AG09319 (cell line): ENCODE measurements around the gene AHRR.

Experiments
- DNase-seq: peaks from one replicate; pipeline ENCODE4 v3.0.0-alpha.2; 2010; ENCODE audit warnings: low read depth; ENCODE audit errors: extremely low read depth
- TF ChIP-seq, protein P1 (sequence below): IDR thresholded peaks from 2 replicates; pipeline ENCODE4 v1.5.1; 2011; ENCODE audit warnings: low read depth, mild to moderate bottlenecking, inconsistent platforms, low read length, moderate library complexity

AHRR gene

DNA sequence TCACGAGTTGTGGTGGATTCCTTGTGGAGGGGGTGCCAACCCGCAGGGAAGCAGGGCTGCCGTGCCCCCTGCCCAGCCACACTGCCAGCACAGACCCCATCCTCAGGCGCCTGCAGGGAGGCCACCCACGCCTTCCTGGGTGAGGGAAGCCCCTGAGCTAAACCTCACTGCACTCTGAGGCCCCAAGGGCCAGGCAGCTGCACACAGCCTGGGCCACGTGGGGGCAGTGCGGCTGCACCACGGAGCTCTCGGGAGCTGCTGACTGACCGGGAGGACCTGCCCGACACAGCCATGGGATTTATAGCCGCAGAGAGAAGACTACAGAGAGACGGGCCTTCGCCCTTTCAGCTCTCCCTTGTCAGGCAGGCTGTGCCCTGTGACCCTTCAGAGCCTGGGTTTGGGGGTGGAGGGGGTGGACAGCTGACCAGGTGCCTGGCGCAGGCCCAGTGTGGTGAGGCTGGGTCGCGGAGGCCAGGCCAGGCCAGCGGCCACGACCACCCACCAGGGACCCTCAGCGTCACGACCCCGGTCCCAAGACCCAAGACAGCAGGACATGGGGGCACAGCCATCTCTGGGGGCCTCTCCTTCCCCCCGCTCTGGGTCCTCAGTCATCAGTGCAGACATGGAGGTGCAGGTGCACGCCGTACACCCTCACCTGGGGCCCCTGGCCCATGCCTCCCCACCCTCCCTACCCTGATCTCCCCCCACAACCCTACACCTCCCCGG is 4.3 kb upstream of the AHRR start:
- TF ChIP-seq, protein P1, sequence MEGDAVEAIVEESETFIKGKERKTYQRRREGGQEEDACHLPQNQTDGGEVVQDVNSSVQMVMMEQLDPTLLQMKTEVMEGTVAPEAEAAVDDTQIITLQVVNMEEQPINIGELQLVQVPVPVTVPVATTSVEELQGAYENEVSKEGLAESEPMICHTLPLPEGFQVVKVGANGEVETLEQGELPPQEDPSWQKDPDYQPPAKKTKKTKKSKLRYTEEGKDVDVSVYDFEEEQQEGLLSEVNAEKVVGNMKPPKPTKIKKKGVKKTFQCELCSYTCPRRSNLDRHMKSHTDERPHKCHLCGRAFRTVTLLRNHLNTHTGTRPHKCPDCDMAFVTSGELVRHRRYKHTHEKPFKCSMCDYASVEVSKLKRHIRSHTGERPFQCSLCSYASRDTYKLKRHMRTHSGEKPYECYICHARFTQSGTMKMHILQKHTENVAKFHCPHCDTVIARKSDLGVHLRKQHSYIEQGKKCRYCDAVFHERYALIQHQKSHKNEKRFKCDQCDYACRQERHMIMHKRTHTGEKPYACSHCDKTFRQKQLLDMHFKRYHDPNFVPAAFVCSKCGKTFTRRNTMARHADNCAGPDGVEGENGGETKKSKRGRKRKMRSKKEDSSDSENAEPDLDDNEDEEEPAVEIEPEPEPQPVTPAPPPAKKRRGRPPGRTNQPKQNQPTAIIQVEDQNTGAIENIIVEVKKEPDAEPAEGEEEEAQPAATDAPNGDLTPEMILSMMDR, result peak; percentile 87
- DNase-seq, result no peak

DNA sequence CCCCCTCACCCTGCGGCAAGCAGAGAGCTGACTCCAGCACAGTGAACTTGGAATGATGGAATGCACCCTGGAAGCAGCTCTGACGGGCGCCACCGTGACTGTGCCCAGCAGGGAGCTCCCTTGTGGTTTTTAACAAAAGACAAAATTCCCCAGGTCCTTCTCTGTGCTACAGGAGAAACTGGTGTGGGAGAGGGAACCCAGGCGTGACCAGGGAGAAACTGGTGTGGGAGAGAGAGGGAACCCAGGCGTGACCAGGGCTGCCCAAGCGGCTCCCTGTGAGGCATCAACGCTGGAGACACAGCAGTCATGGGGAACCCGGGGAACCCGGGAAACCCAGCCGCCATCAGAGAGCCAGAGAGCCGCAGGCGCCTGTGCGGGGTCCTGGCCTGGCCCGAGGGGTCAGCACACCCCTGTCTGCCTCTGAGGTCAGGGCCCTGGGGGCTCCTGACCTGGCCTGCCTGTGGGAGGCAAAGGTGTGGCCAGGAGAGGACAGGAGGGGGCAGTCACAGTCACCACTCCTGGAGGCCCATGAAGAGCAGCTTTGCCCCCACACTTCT is 3.1 kb upstream of the AHRR start:
- TF ChIP-seq, protein P1, result no peak
- DNase-seq, result no peak

DNA sequence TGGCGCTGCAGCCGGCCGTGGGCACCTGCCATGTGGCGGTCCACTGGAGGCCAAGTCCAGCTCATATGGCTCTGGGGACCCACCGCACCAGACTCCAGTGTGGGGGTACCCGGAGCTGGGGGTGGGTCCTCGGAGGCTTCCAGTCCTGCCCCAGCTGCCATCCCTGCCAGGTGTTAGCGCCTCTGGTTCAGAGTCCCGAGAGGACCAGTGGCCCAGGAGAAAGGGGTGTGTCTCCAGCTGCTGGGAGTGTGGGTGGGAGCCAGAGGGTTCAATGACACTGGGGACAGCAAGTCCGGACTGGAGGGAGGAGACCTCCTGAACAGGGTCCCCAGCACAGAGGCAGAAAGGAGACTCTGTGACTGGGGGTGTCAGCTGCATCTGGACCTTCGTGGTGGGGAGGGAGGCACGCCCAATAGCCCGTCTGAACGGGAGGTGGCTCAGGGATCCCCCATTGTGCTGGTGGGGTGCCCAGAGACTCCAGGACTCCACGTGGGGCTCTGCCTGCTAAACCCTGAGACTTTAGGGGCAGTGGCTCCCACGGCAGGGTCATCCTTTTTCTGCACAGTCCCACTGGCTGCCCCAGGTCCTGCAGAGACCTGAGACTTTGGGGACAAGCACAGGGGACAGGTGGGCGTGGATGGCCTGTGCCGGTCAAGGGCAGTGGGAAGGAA is 2.4 kb upstream of the AHRR start:
- no peak for DNase-seq
- TF ChIP-seq, protein P1, result no peak

DNA sequence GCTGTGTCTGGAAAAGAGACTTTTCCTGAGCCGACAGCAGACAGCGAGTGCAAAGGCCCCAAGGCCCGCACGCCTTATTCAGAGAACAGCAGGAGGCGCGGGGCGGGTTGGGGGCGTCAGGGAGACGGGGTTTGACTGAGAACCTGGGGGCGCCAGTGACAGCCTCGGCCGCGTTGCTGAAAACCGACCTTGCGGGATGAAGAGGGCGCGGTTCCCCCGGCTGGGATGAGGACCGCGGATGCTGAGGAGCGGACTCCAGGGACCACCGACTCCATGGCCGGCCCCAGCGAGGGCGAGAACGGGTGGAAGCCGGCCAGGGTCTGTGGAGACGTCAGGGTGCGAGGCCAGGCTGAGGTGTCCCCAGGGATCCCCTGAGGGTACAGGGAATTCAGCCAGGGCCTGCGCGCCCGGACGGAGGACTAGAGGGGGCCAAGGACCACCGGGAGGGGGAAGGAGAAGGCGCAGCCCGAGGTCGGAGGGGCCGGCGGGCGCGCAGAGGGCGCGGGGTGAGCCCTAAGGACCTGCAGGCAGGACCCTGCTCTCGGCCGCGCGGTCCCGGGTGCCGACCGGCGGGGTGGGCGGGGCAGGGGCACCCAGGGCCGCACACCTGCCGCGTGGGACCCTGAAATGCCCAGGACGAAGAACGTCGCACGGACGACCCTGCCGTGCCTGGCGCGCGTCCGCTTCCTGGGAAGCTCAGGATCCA is 837 bp upstream of the AHRR start:
- DNase-seq, result no peak
- TF ChIP-seq, protein P1, result no peak

DNA sequence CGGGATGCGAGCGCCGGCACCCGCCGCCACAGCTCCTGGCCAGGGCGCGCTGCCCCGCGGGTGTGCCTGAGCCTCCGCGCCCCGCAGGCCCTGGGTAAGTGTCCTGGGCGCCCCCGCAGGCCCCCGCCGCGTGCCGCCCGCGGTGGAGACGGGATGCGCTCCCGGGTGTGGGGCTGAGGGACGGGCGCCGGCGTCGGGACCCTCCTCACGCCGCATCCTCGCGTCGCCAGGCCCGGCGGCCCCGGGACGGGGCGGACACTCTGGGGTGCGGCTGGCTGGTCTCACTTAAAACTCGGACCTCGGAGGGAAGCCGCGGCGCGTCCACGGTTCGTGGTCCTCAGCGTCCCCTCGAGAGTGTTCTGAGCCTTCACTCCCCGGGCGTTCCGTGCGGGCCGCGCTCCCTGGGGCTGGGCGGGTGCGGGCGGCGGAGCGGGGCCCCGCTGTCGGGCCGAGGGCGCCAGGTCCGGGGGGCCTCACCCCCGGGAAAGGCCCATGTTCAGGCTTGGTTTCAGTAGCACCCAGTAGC is 275 bp downstream of the AHRR start:
- TF ChIP-seq, protein P1, result no peak
- DNase-seq, result no peak

DNA sequence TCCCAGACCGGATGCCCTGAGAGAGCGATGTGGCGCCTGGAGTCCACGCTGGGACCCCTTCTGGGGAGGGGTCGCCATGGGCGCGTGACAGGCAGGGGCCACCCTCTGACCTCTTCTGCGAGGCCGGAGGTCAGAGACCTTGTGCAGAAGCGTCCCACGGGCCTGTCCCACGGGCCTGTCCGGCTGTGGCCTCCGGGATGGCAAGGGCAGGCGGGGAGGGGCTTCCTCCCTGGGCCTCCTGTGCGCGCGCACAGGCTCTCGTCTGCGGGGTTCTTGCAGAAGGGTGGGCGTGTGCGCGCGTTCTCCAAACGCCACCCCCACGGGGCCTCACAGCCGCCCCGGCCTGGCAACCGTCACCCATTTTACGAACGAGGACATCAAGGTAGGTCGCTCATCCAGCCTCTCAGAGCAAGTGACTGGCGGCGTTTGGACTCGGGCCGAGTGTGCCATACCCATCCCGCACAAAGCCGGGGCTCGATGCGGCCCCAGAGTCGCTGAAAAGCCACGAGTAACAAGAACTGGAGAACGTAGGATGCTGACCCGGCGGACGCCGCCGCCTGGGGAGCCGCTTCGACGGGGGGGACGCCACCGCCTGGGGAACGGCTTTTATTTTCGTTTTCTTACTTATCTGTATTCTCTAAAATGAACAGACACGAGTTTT is 897 bp downstream of the AHRR start:
- TF ChIP-seq, protein P1, result no peak
- no peak for DNase-seq
